ENCODE results near the gene HMGN4.

The HMGN4 gene

GRCh38 chr6:26588965-26589364 lies 50.8 kb downstream of the HMGN4 start:
- no peak for DNase-seq

- no peak for DNase-seq
Measured at GRCh38 chr6:26592649-26593048, 54.5 kb downstream of the HMGN4 start.

GRCh38 chr6:26593278-26594130 lies 55.3 kb downstream of the HMGN4 start:
- DNase-seq, result no peak

GRCh38 chr6:26594131-26594498 lies 55.9 kb downstream of the HMGN4 start:
- no peak for DNase-seq

- DNase-seq, result no peak
Measured at GRCh38 chr6:26594730-26595632, 56.8 kb downstream of the HMGN4 start.

GRCh38 chr6:26595669-26596269 lies 57.6 kb downstream of the HMGN4 start:
- DNase-seq, result peak; percentile 96

Data from NCI-H748 treated with DMSO at 0.1 percent for 48 hours (cell line).